Central memory CD4-positive, alpha-beta T cell (primary cell): Measurements from ENCODE around the gene RGS17.
A peak's percentile ranks its signal among the peaks of the same experiment; 100 is the strongest.
"Not testable (repeated sequence)": the region's sequence is repeated elsewhere in the genome, so short reads cannot be mapped to it uniquely, and the experiment has no call there.

Experiments
- DNase-seq: peaks from one replicate; pipeline ENCODE4 v3.0.0; 2022

RGS17 gene

GRCh38 chr6:152982904-152983636 lies 148.0 kb downstream of the RGS17 start, which contains the start of gene FBXO5:
TSS of gene FBXO5 (minus strand) at chr6:152983041. CDS start at chr6:152982959, 82 bp downstream.
- peak; percentile 97 for DNase-seq

GRCh38 chr6:152981989-152982903 lies 148.8 kb downstream of the RGS17 start:
- DNase-seq, result no peak

GRCh38 chr6:152981219-152981618 lies 149.9 kb downstream of the RGS17 start:
- no peak for DNase-seq

- DNase-seq, result no peak
Measured at GRCh38 chr6:152980656-152981055, 150.4 kb downstream of the RGS17 start.

DNA sequence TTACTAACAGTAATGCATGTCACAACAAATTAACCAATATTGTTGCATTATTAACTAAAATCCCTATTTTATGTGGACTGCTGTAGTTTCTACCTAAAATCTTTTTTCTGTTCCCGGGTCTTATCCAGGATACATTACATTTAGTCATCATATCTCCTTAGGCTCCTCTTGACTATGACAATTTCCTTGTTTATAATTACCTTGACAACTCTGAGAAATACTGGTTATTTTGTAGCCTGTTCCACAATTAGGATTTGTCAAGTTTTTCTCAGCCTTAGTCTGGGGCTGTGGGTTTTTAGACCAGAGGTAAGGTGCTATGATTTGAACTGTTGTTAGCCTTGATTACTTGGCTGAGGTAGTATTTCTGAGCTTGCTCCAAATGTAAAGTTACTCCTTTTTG lies 152.0 kb downstream of the RGS17 start:
- DNase-seq, result no peak

DNA sequence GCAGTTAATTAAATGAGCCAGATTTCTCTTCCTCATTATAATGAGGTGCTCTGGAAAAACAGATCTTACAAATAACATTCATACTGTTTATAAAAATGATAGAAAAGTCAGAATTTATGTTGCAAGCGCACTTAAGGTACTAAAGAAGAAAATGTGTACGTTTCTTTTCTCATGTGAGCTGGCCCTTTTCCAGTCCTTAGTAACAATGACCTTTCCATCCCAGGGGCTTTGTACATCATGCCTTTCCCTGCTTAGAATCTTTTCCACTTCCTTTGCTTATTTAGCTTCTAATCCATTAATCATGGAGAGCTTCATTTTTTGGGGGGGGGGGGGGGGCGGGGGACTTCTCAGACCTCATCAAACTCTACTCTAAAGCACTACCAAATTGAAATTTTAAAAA lies 153.0 kb downstream of the RGS17 start:
- no peak for DNase-seq

- no peak for DNase-seq
Measured at GRCh38 chr6:152977556-152977955, 153.5 kb downstream of the RGS17 start.

GRCh38 chr6:152976749-152977148 lies 154.3 kb downstream of the RGS17 start:
- DNase-seq, result no peak

GRCh38 chr6:152975204-152975915 lies 155.7 kb downstream of the RGS17 start:
- DNase-seq, result no peak

- no peak for DNase-seq
Measured at GRCh38 chr6:152973916-152974315, 157.2 kb downstream of the RGS17 start.

GRCh38 chr6:152969688-152970418 lies 161.2 kb downstream of the RGS17 start:
- DNase-seq, result no peak

DNA sequence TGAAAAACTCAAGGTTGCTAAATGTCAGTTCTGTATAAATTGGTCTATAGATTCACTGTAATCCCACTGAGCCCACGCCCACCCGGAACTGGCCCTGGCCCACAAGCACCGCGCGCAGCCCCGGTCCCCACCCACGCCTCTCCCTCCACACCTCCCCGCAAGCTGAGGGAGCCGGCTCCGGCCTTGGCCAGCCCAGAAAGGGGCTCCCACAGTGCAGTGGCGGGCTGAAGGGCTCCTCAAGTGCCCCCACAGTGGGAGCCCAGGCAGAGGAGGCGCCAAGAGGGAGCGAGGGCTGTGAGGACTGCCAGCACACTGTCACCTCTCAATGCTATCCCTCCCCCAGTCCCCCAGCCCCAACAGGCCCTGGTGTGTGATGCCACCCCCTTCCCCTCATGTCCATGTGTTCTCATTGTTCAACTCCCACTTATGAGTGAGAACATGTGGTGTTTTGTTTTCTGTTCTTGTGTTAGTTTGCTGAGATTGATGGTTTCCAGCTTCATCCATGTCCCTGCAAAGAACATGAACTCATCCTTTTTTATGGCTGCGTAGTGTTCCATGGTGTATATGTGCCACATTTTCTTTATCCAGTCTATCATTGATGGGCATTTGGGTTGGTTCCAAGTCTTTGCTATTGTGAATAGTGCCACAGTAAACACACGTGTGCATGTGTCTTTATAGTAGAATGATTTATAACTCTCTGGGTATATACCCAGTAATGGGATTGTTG lies 164.8 kb downstream of the RGS17 start:
- not testable (repeated sequence) for DNase-seq

- DNase-seq, result no peak
Measured at GRCh38 chr6:152959333-152959732, 171.7 kb downstream of the RGS17 start.

DNA sequence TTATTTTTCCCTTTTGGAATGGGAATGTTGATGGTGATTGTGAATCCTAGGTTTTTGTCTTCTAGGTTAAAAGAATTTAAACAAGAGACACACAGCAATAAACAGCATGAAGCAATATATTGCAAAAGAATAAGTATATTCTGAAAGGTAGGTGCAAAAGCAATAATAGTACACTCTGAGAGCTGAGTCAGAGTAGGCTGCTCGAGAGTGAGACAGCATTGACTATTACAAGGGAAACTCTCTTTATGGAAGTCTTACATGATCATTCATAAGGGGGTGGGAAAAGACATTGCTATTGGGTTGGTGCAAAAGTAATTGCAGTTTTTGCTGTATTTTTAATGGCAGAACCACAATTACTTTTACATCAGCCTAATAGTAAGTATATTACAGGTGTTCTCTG lies 173.3 kb downstream of the RGS17 start:
- no peak for DNase-seq
